ENCODE measurements around the gene RPS6KL1. TPM values are rescaled to one million over a fixed set of nuclear protein-coding genes. Genes with fewer than 3 reads are reported as not detected.
A peak's percentile ranks its signal among the peaks of the same experiment; 100 is the strongest.

RPS6KL1 gene
- polyA plus RNA-seq, 3 donors, result 0.79 to 1.9 (median 1.6) TPM

- no peak for DNase-seq (ENCODE audit: extremely low read depth in 1 of 11, low read depth in 9 of 11, low spot score in 4 of 11)
Measured at GRCh38 chr14:74918380-74918779, 4.7 kb downstream of the RPS6KL1 start.

- no peak for DNase-seq (ENCODE audit: extremely low read depth in 1 of 11, low read depth in 9 of 11, low spot score in 4 of 11)
Measured at GRCh38 chr14:74917646-74918081, 5.4 kb downstream of the RPS6KL1 start.

GRCh38 chr14:74917178-74917543 lies 5.9 kb downstream of the RPS6KL1 start:
- DNase-seq (ENCODE audit: extremely low read depth in 1 of 11, low read depth in 9 of 11, low spot score in 4 of 11), result no peak

GRCh38 chr14:74915826-74916225 lies 7.2 kb downstream of the RPS6KL1 start:
- no peak for DNase-seq (ENCODE audit: extremely low read depth in 1 of 11, low read depth in 9 of 11, low spot score in 4 of 11)

GRCh38 chr14:74915426-74915825 lies 7.6 kb downstream of the RPS6KL1 start:
- DNase-seq (ENCODE audit: extremely low read depth in 1 of 11, low read depth in 9 of 11, low spot score in 4 of 11), result no peak

- peak in 8 of 11 donors; percentile 21 to 71 (median 46) for DNase-seq (ENCODE audit: extremely low read depth in 1 of 11, low read depth in 9 of 11, low spot score in 4 of 11)
Measured at GRCh38 chr14:74913986-74914573, 9.0 kb downstream of the RPS6KL1 start.

GRCh38 chr14:74913393-74913910 lies 9.6 kb downstream of the RPS6KL1 start:
- no peak for DNase-seq (ENCODE audit: extremely low read depth in 1 of 11, low read depth in 9 of 11, low spot score in 4 of 11)

- DNase-seq (ENCODE audit: extremely low read depth in 1 of 11, low read depth in 9 of 11, low spot score in 4 of 11), result no peak
Measured at GRCh38 chr14:74912801-74913200, 10.3 kb downstream of the RPS6KL1 start.

- no peak for DNase-seq (ENCODE audit: extremely low read depth in 1 of 11, low read depth in 9 of 11, low spot score in 4 of 11)
Measured at GRCh38 chr14:74912111-74912510, 10.9 kb downstream of the RPS6KL1 start.

GRCh38 chr14:74911704-74912103 lies 11.4 kb downstream of the RPS6KL1 start:
- no peak for DNase-seq (ENCODE audit: extremely low read depth in 1 of 11, low read depth in 9 of 11, low spot score in 4 of 11)

- no peak for DNase-seq (ENCODE audit: extremely low read depth in 1 of 11, low read depth in 9 of 11, low spot score in 4 of 11)
Measured at GRCh38 chr14:74911221-74911620, 11.8 kb downstream of the RPS6KL1 start.

GRCh38 chr14:74910556-74910955 lies 12.5 kb downstream of the RPS6KL1 start:
- no peak for DNase-seq (ENCODE audit: extremely low read depth in 1 of 11, low read depth in 9 of 11, low spot score in 4 of 11)

GRCh38 chr14:74909911-74910310 lies 13.1 kb downstream of the RPS6KL1 start:
- DNase-seq (ENCODE audit: extremely low read depth in 1 of 11, low read depth in 9 of 11, low spot score in 4 of 11), result no peak

GRCh38 chr14:74909501-74909900 lies 13.6 kb downstream of the RPS6KL1 start:
- DNase-seq (ENCODE audit: extremely low read depth in 1 of 11, low read depth in 9 of 11, low spot score in 4 of 11), result no peak

- DNase-seq (ENCODE audit: extremely low read depth in 1 of 11, low read depth in 9 of 11, low spot score in 4 of 11), result no peak
Measured at GRCh38 chr14:74908861-74909341, 14.2 kb downstream of the RPS6KL1 start.

GRCh38 chr14:74907744-74908143 lies 15.3 kb downstream of the RPS6KL1 start:
- DNase-seq (ENCODE audit: extremely low read depth in 1 of 11, low read depth in 9 of 11, low spot score in 4 of 11), result no peak

- DNase-seq (ENCODE audit: extremely low read depth in 1 of 11, low read depth in 9 of 11, low spot score in 4 of 11), result no peak
Measured at GRCh38 chr14:74906925-74907521, 16.0 kb downstream of the RPS6KL1 start.

- DNase-seq (ENCODE audit: extremely low read depth in 1 of 11, low read depth in 9 of 11, low spot score in 4 of 11), result peak in 2 of 11 donors; percentile 33 to 49
Measured at GRCh38 chr14:74905595-74906142, 17.4 kb downstream of the RPS6KL1 start.

GRCh38 chr14:74904635-74905503 lies 18.2 kb downstream of the RPS6KL1 start:
- no peak for DNase-seq (ENCODE audit: extremely low read depth in 1 of 11, low read depth in 9 of 11, low spot score in 4 of 11)

Measured in renal cortex interstitium (tissue), 11 donors.